DMS114 treated with DMSO at 0.1 percent for 48 hours (cell line): ENCODE measurements around the gene PACC1.
A peak's percentile ranks its signal among the peaks of the same experiment; 100 is the strongest.

Experiments used
- DNase-seq: peaks from one replicate; lab custom pipeline; 2025; ENCODE audit not compliant: unreplicated experiment; lab: John Stamatoyannopoulos, UW

Gene PACC1

GRCh38 chr1:212438831-212439237 is 24.1 kb upstream of the PACC1 start:
- DNase-seq, result no peak

- no peak for DNase-seq
Measured at GRCh38 chr1:212437179-212437798, 22.6 kb upstream of the PACC1 start.

GRCh38 chr1:212434992-212435391 is 20.3 kb upstream of the PACC1 start:
- no peak for DNase-seq

GRCh38 chr1:212433577-212434462 is 19.1 kb upstream of the PACC1 start:
- DNase-seq, result no peak

- peak; percentile 50 for DNase-seq
Measured at GRCh38 chr1:212432661-212433576, 18.2 kb upstream of the PACC1 start, which contains the start of gene NENF. NENF (plus strand) TSS chr1:212432920; CDS start chr1:212432944, 24 bp downstream.

GRCh38 chr1:212432272-212432660 is 17.6 kb upstream of the PACC1 start:
- DNase-seq, result no peak

- no peak for DNase-seq
Measured at GRCh38 chr1:212431644-212432043, 17.0 kb upstream of the PACC1 start.

- DNase-seq, result no peak
Measured at GRCh38 chr1:212430955-212431394, 16.3 kb upstream of the PACC1 start.

- DNase-seq, result no peak
Measured at GRCh38 chr1:212430416-212430815, 15.7 kb upstream of the PACC1 start.

GRCh38 chr1:212428496-212428895 is 13.8 kb upstream of the PACC1 start:
- DNase-seq, result no peak

- no peak for DNase-seq
Measured at GRCh38 chr1:212423879-212424278, 9.2 kb upstream of the PACC1 start.

GRCh38 chr1:212421165-212421564 is 6.5 kb upstream of the PACC1 start:
- no peak for DNase-seq

- DNase-seq, result no peak
Measured at GRCh38 chr1:212415107-212415841, 588 bp upstream of the PACC1 start.

- DNase-seq, result no peak
Measured at GRCh38 chr1:212413902-212414327, 771 bp downstream of the PACC1 start.

- DNase-seq, result no peak
Measured at GRCh38 chr1:212412374-212412773, 2.3 kb downstream of the PACC1 start.

GRCh38 chr1:212410231-212410820 is 4.4 kb downstream of the PACC1 start:
- no peak for DNase-seq

- DNase-seq, result no peak
Measured at GRCh38 chr1:212402666-212403321, 11.9 kb downstream of the PACC1 start.

- DNase-seq, result no peak
Measured at GRCh38 chr1:212401838-212402582, 12.7 kb downstream of the PACC1 start.

- no peak for DNase-seq
Measured at GRCh38 chr1:212401042-212401441, 13.6 kb downstream of the PACC1 start.
